Measurements from ENCODE around the gene RAET1L.
"Not testable (repeated sequence)": the region's sequence is repeated elsewhere in the genome, so short reads cannot be mapped to it uniquely, and the experiment has no call there.

Gene RAET1L

GRCh38 chr6:149979293-149979692 is 46.0 kb downstream of the RAET1L start:
- Histone ChIP-seq H3K27me3 (ENCODE audit: control insufficient read depth in 1 of 2, insufficient read depth in 2 of 2, low read length in 2 of 2) (peaks cover 12 to 68% of the 10 kb centered on the region in 2 donors), H3K27ac (ENCODE audit: low read depth, low read length) (no peak overlapping the region)

GRCh38 chr6:149978610-149979009 is 46.7 kb downstream of the RAET1L start:
- Histone ChIP-seq H3K27ac (ENCODE audit: low read depth, low read length) (no peak overlapping the region), H3K4me3 (ENCODE audit: low read depth in 1 of 2, low read length in 2 of 2) (no peak overlapping the region), H3K36me3 (ENCODE audit: control insufficient read depth in 1 of 2, insufficient read depth in 2 of 2, low read length in 2 of 2) (no peaks in the 10 kb centered on the region), H3K27me3 (ENCODE audit: control insufficient read depth in 1 of 2, insufficient read depth in 2 of 2, low read length in 2 of 2) (peaks cover 19 to 74% of the 10 kb centered on the region in 2 donors), H3K9ac (ENCODE audit: low read depth in 1 of 2, low read length in 2 of 2) (no peak overlapping the region), H3K4me1 (ENCODE audit: control insufficient read depth in 1 of 2, insufficient read depth in 2 of 2, low read length in 2 of 2) (no peaks in the 10 kb centered on the region), H3K9me3 (ENCODE audit: control insufficient read depth in 1 of 2, low read length in 2 of 2) (no peaks in the 10 kb centered on the region)

More at GRCh38 chr6:149979293-149979692, 46.0 kb downstream of the RAET1L start:
- Histone ChIP-seq H3K36me3 (ENCODE audit: control insufficient read depth in 1 of 2, insufficient read depth in 2 of 2, low read length in 2 of 2) (no peaks in the 10 kb centered on the region), H3K9ac (ENCODE audit: low read depth in 1 of 2, low read length in 2 of 2) (no peak overlapping the region), H3K4me3 (ENCODE audit: low read depth in 1 of 2, low read length in 2 of 2) (no peak overlapping the region), H3K9me3 (ENCODE audit: control insufficient read depth in 1 of 2, low read length in 2 of 2) (no peaks in the 10 kb centered on the region), H3K4me1 (ENCODE audit: control insufficient read depth in 1 of 2, insufficient read depth in 2 of 2, low read length in 2 of 2) (no peaks in the 10 kb centered on the region)

- Histone ChIP-seq H3K27ac (ENCODE audit: low read depth, low read length) (no peak overlapping the region), H3K9ac (ENCODE audit: low read depth in 1 of 2, low read length in 2 of 2) (no peak overlapping the region), H3K36me3 (ENCODE audit: control insufficient read depth in 1 of 2, insufficient read depth in 2 of 2, low read length in 2 of 2) (no peaks in the 10 kb centered on the region), H3K27me3 (ENCODE audit: control insufficient read depth in 1 of 2, insufficient read depth in 2 of 2, low read length in 2 of 2) (peaks cover 15 to 72% of the 10 kb centered on the region in 2 donors), H3K4me1 (ENCODE audit: control insufficient read depth in 1 of 2, insufficient read depth in 2 of 2, low read length in 2 of 2) (no peaks in the 10 kb centered on the region), H3K4me3 (ENCODE audit: low read depth in 1 of 2, low read length in 2 of 2) (no peak overlapping the region), H3K9me3 (ENCODE audit: control insufficient read depth in 1 of 2, low read length in 2 of 2) (no peaks in the 10 kb centered on the region)
These were observed 48.1 kb downstream of the RAET1L start for GRCh38 chr6:149977221-149977620.

- peaks cover 19 to 64% of the 10 kb centered on the region in 2 donors for H3K27me3 ChIP-seq (ENCODE audit: control insufficient read depth in 1 of 2, insufficient read depth in 2 of 2, low read length in 2 of 2)
- H3K4me3 ChIP-seq (ENCODE audit: low read depth in 1 of 2, low read length in 2 of 2), result no peak overlapping the region
- H3K4me1 ChIP-seq (ENCODE audit: control insufficient read depth in 1 of 2, insufficient read depth in 2 of 2, low read length in 2 of 2), result no peaks in the 10 kb centered on the region
- no peak overlapping the region for H3K27ac ChIP-seq (ENCODE audit: low read depth, low read length)
- no peaks in the 10 kb centered on the region for H3K9me3 ChIP-seq (ENCODE audit: control insufficient read depth in 1 of 2, low read length in 2 of 2)
- no peaks in the 10 kb centered on the region for H3K36me3 ChIP-seq (ENCODE audit: control insufficient read depth in 1 of 2, insufficient read depth in 2 of 2, low read length in 2 of 2)
- H3K9ac ChIP-seq (ENCODE audit: low read depth in 1 of 2, low read length in 2 of 2), result no peak overlapping the region
These were observed 49.9 kb downstream of the RAET1L start for GRCh38 chr6:149975400-149975799.

- no peaks in the 10 kb centered on the region for H3K36me3 ChIP-seq (ENCODE audit: control insufficient read depth in 1 of 2, insufficient read depth in 2 of 2, low read length in 2 of 2)
- no peaks in the 10 kb centered on the region for H3K9me3 ChIP-seq (ENCODE audit: control insufficient read depth in 1 of 2, low read length in 2 of 2)
- peaks cover 24 to 69% of the 10 kb centered on the region in 2 donors for H3K27me3 ChIP-seq (ENCODE audit: control insufficient read depth in 1 of 2, insufficient read depth in 2 of 2, low read length in 2 of 2)
- H3K9ac ChIP-seq (ENCODE audit: low read depth in 1 of 2, low read length in 2 of 2), result no peak overlapping the region
- no peaks in the 10 kb centered on the region for H3K4me1 ChIP-seq (ENCODE audit: control insufficient read depth in 1 of 2, insufficient read depth in 2 of 2, low read length in 2 of 2)
- H3K27ac ChIP-seq (ENCODE audit: low read depth, low read length), result no peak overlapping the region
- no peak overlapping the region for H3K4me3 ChIP-seq (ENCODE audit: low read depth in 1 of 2, low read length in 2 of 2)
These were observed 50.5 kb downstream of the RAET1L start for GRCh38 chr6:149974825-149975224.

- H3K9me3 ChIP-seq (ENCODE audit: control insufficient read depth in 1 of 2, low read length in 2 of 2); H3K36me3 ChIP-seq (ENCODE audit: control insufficient read depth in 1 of 2, insufficient read depth in 2 of 2, low read length in 2 of 2); H3K9ac ChIP-seq (ENCODE audit: low read depth in 1 of 2, low read length in 2 of 2); H3K4me1 ChIP-seq (ENCODE audit: control insufficient read depth in 1 of 2, insufficient read depth in 2 of 2, low read length in 2 of 2); H3K4me3 ChIP-seq (ENCODE audit: low read depth in 1 of 2, low read length in 2 of 2); H3K27ac ChIP-seq (ENCODE audit: low read depth, low read length): not testable (repeated sequence)
- H3K27me3 ChIP-seq (ENCODE audit: control insufficient read depth in 1 of 2, insufficient read depth in 2 of 2, low read length in 2 of 2), result peaks cover 27 to 72% of the 10 kb centered on the region in 2 donors
These were observed 50.9 kb downstream of the RAET1L start for GRCh38 chr6:149974394-149974793.

GRCh38 chr6:149969635-149970034 is 55.7 kb downstream of the RAET1L start:
- Histone ChIP-seq H3K36me3 (ENCODE audit: control insufficient read depth in 1 of 2, insufficient read depth in 2 of 2, low read length in 2 of 2) (no peaks in the 10 kb centered on the region), H3K9me3 (ENCODE audit: control insufficient read depth in 1 of 2, low read length in 2 of 2) (no peaks in the 10 kb centered on the region), H3K27ac (ENCODE audit: low read depth, low read length) (no peak overlapping the region), H3K9ac (ENCODE audit: low read depth in 1 of 2, low read length in 2 of 2) (no peak overlapping the region), H3K4me3 (ENCODE audit: low read depth in 1 of 2, low read length in 2 of 2) (no peak overlapping the region), H3K4me1 (ENCODE audit: control insufficient read depth in 1 of 2, insufficient read depth in 2 of 2, low read length in 2 of 2) (peaks cover 1 to 7% of the 10 kb centered on the region in 2 donors), H3K27me3 (ENCODE audit: control insufficient read depth in 1 of 2, insufficient read depth in 2 of 2, low read length in 2 of 2) (peaks cover 45 to 52% of the 10 kb centered on the region in 2 donors)

- H3K36me3 ChIP-seq (ENCODE audit: control insufficient read depth in 1 of 2, insufficient read depth in 2 of 2, low read length in 2 of 2); H3K9ac ChIP-seq (ENCODE audit: low read depth in 1 of 2, low read length in 2 of 2); H3K9me3 ChIP-seq (ENCODE audit: control insufficient read depth in 1 of 2, low read length in 2 of 2); H3K27ac ChIP-seq (ENCODE audit: low read depth, low read length); H3K4me3 ChIP-seq (ENCODE audit: low read depth in 1 of 2, low read length in 2 of 2): not testable (repeated sequence)
- Histone ChIP-seq H3K4me1 (ENCODE audit: control insufficient read depth in 1 of 2, insufficient read depth in 2 of 2, low read length in 2 of 2) (peaks cover 7 to 15% of the 10 kb centered on the region in 2 donors), H3K27me3 (ENCODE audit: control insufficient read depth in 1 of 2, insufficient read depth in 2 of 2, low read length in 2 of 2) (peaks cover 45 to 52% of the 10 kb centered on the region in 2 donors)
These were observed 56.4 kb downstream of the RAET1L start for GRCh38 chr6:149968909-149969308.

Measured in duodenal mucosa (tissue), 2 donors.